Heart left ventricle (tissue), 16 donors: ENCODE data around the gene ZNF862. TPM values are rescaled to one million over a fixed set of nuclear protein-coding genes. Genes with fewer than 3 reads are reported as not detected.

Experiments
- ATAC-seq, 4 donors: fragments of 200-7000 bp; cut with Tn5 transposase; one replicate each; pipeline ENCODE4 v1.9.1; 2020 to 2022; ENCODE audit warnings: moderate library complexity in 4 of 4, mild to moderate bottlenecking in 3 of 4, moderate number of reproducible peaks in 1 of 4
- DNase-seq, 5 donors: peaks; one replicate each; pipeline ENCODE4 v3.0.0-alpha.2; 2020
- H3K27ac ChIP-seq, 12 donors: fragments of 200-600 bp; sonication (generic) in 4 of 12; one replicate each; pipeline versions ENCODE4 v1.5.0 to v1.8.0; 2016 to 2022; ENCODE audit warnings: mild to moderate bottlenecking in 2 of 12
- H3K27me3 ChIP-seq, 9 donors: fragments of 200-600 bp; sonication (generic) in 2 of 9; one replicate each; pipeline versions ENCODE4 v1.5.1 to v1.8.0; 2016 to 2022; ENCODE audit warnings: mild to moderate bottlenecking in 3 of 9
- H3K36me3 ChIP-seq, 9 donors: fragments of 200-600 bp; sonication (generic) in 2 of 9; one replicate each; pipeline versions ENCODE4 v1.5.0 to v1.8.0; 2018 to 2022; ENCODE audit warnings: mild to moderate bottlenecking in 2 of 9
- H3K4me1 ChIP-seq, 12 donors: fragments of 200-600 bp; sonication (generic) in 4 of 12; one replicate each; pipeline versions ENCODE4 v1.5.0 to v1.8.0; 2016 to 2022; ENCODE audit warnings: mild to moderate bottlenecking in 3 of 12
- H3K4me3 ChIP-seq, 12 donors: fragments of 200-600 bp; sonication (generic) in 4 of 12; one replicate each; pipeline versions ENCODE4 v1.5.0 to v1.8.0; 2017 to 2022; ENCODE audit warnings: mild to moderate bottlenecking in 9 of 12, moderate library complexity in 4 of 12
- H3K9me3 ChIP-seq, 12 donors: fragments of 200-600 bp; sonication (generic) in 4 of 12; one replicate each; pipeline versions ENCODE4 v1.5.0 to v1.8.0; 2016 to 2022; ENCODE audit warnings: mild to moderate bottlenecking in 1 of 12
- POLR2A ChIP-seq, 2 donors: fragments of 450-650 bp; IDR thresholded peaks; one replicate each; pipeline ENCODE4 v1.6.1; 2017; ENCODE audit warnings: antibody characterized with exemption in 2 of 2, mild to moderate bottlenecking in 2 of 2, moderate library complexity in 2 of 2
- WGBS, 4 donors: extraction: QIAGEN DNeasy Blood & Tissue Kit in 2 of 4; methylation state at CpG; one replicate each; pipeline versions ENCODE4 v1.1.5 to v1.1.7; 2013 to 2018; 5-methylcytosine and 5-hydroxymethylcytosine counted together
- intact Hi-C, 10 donors: fragments of 100-400 bp; cut with DNase I; formaldehyde crosslinking; loops; one replicate each; pipeline versions ENCODE4 v1.11.1 to v1.14.2; 2022
- long read RNA-seq, 3 donors: library from polyadenylated mRNA; unstranded; transcript quantifications; one replicate each; pipeline ENCODE4 v2.0.0, GENCODE V29; 2020 to 2021
- polyA plus RNA-seq, 2 donors: library from polyadenylated mRNA; stranded (reverse); fragments of 200-250 nt; gene quantifications; one replicate each; pipeline ENCODE4 v1.2.3, GENCODE V29; 2013
- total RNA-seq, 9 donors: library from RNA; depleted of rRNA in 2 of 9; stranded (reverse); fragments of >200 nt in 2 of 9; fragmentation: NEBNext Ultra II Directional in 3 of 9; extraction: Animal tissue kit (Norgen Biotek cat#: 25700) in 3 of 9; gene quantifications; one replicate each; pipeline versions ENCODE4 v1.1.0 to v1.2.4, GENCODE V29; 2016 to 2023
- TF ChIP-seq, protein P1 (sequence below), 12 donors: fragments of 200-600 bp; sonication (generic) in 4 of 12; IDR thresholded peaks; one replicate each; pipeline versions ENCODE4 v1.5.0 to v1.8.0; 2018 to 2022; ENCODE audit warnings: antibody characterized with exemption in 12 of 12, mild to moderate bottlenecking in 5 of 12
- donor health status: ischemic (EF 13 %, LVEDD 7.1; RV severe dilation, severe dysfunction).
- donor health status: healthy with polysubstance abuse.
- donor health status: DM: no; HTN: yes; CAD: no.
- donor health status: DM: no; HTN: no; CAD: no.
- donor health status: ischemic (EF 25% LVEDD 6.9; RV normal size, moderate dysfunction).
- donor health status: ischemic (EF 25% LVEDD 5.7; RV mildly dilated, moderate dysfunction).
- donor health status: healthy.
- donor health status: DM: yes; HTN: yes; CAD: no.
- donor health status: ischemic (EF 35%, LVEDD 5.7; RV mildly dilated, moderate dysfunction).
- donor health status: nonischemic (EF 11% LVEDD 7.7; RV severe dilation, severe dysfunction).
- donor health status: DM: yes; HTN: yes; CAD: no.
- donor health status: PGD.
- donor health status: ischemic (EF 29% LVEDD 5.4; RV normal size, mild dysfunction).
- donor health status: nonischemic (EF 23%, LVEDD 6.1; RV moderate dilation, normal function).

The ZNF862 gene
- total RNA-seq (10 to 100 TPM in 4 of 9 donors, 1 to 10 TPM in 5; 8.0 to 18.1 (median 9.8) TPM), polyA plus RNA-seq (1 to 10 TPM; 6.9 TPM)
- long read RNA-seq, donor 1, partial matches to known transcripts, result 5 of 20 reads
- long read RNA-seq, donor 1, other reads (novel, unspliced or antisense), result 15 of 20 reads
- long read RNA-seq, donor 2, partial matches to known transcripts, result 0 of 10 reads
- long read RNA-seq, donor 2, other reads (novel, unspliced or antisense), result 9 of 10 reads
- long read RNA-seq, donor 3, partial matches to known transcripts, result 5 of 20 reads
- long read RNA-seq, donor 3, other reads (novel, unspliced or antisense), result 14 of 20 reads

GRCh38 chr7:149838224-149838991 is at the start of gene ZNF862:
Gene ZNF862 (plus strand): TSS chr7:149838375. CDS start chr7:149838612, 237 bp downstream.
- H3K4me1 ChIP-seq, result peaks cover 0 to 17% (median 13%) of the 10 kb centered on the region in 12 donors
- H3K36me3 ChIP-seq, result no peaks in the 10 kb centered on the region
- no peaks in the 10 kb centered on the region for H3K9me3 ChIP-seq
- ATAC-seq, result peak; percentile 99 to 100 (median 99)
- 0 to 1% (median 0%) methylated on average over 62 to 86 of the region's 86 CpGs for WGBS, 4 donors
- TF ChIP-seq POLR2A (IDR thresholded peaks at IDR 0.05), result peak in 1 of 2 donors; percentile 95
- TF ChIP-seq, protein P1, sequence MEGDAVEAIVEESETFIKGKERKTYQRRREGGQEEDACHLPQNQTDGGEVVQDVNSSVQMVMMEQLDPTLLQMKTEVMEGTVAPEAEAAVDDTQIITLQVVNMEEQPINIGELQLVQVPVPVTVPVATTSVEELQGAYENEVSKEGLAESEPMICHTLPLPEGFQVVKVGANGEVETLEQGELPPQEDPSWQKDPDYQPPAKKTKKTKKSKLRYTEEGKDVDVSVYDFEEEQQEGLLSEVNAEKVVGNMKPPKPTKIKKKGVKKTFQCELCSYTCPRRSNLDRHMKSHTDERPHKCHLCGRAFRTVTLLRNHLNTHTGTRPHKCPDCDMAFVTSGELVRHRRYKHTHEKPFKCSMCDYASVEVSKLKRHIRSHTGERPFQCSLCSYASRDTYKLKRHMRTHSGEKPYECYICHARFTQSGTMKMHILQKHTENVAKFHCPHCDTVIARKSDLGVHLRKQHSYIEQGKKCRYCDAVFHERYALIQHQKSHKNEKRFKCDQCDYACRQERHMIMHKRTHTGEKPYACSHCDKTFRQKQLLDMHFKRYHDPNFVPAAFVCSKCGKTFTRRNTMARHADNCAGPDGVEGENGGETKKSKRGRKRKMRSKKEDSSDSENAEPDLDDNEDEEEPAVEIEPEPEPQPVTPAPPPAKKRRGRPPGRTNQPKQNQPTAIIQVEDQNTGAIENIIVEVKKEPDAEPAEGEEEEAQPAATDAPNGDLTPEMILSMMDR (IDR thresholded peaks at IDR 0.05), result peak in 1 of 12 donors; percentile 22
- H3K27ac ChIP-seq, result peak within 1 kb of the TSS in 11 of 12 donors; percentile 79 to 96 (median 91)
- intact Hi-C loops, result loop anchor here in 7 of 10 donors (2.0 to 10.0 kb wide), 8 partner anchors 34 to 554 kb away; partner anchors contain the start of genes ATP6V0E2 (in 4 of the 7) and ZNF467 (in 4 of the 7)
- peak within 1 kb of the TSS; percentile 65 to 100 (median 90) for H3K4me3 ChIP-seq
- no peaks in the 10 kb centered on the region for H3K27me3 ChIP-seq
- peak; percentile 98 to 99 (median 99) for DNase-seq

DNA sequence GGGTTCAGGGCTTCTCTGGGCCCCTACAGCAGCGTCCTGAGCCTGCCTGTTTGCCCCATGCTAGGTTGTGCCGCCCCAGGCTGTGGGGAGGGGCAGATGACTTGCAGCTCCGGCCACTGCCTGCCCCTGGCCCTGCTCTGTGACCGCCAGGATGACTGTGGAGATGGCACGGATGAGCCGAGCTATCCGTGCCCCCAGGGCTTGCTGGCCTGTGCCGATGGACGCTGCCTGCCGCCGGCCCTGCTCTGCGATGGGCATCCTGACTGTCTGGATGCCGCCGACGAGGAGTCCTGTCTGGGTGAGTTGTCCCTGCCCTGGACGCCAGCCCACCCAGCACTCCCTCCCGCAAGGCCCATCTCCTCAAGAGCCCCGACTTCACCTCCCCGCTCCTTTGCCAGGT is 49.1 kb upstream of the ZNF862 start:
- H3K36me3 ChIP-seq, result no peaks in the 10 kb centered on the region
- 85 to 100% (median 89%) methylated on average over 1 to 19 of the region's 19 CpGs for WGBS, 4 donors
- H3K4me1 ChIP-seq, result peaks cover 0 to 20% (median 6%) of the 10 kb centered on the region in 12 donors
- no peak for TF ChIP-seq POLR2A (IDR thresholded peaks at IDR 0.05)
- TF ChIP-seq, protein P1 (IDR thresholded peaks at IDR 0.05), result no peak
- H3K27me3 ChIP-seq, result peaks cover 3 to 47% (median 28%) of the 10 kb centered on the region in 9 donors
- no peaks in the 10 kb centered on the region for H3K9me3 ChIP-seq
- H3K4me3 ChIP-seq, result no peak overlapping the region
- no peak overlapping the region for H3K27ac ChIP-seq
- ATAC-seq (no peak), DNase-seq (no peak)
- intact Hi-C loops, result no loop called here

GRCh38 chr7:149790146-149790548 is 48.0 kb upstream of the ZNF862 start:
- no peak for TF ChIP-seq POLR2A (IDR thresholded peaks at IDR 0.05)
- TF ChIP-seq, protein P1 (IDR thresholded peaks at IDR 0.05), result peak; percentile 33 to 66 (median 47)
- Histone ChIP-seq H3K4me1 (peaks cover 0 to 20% (median 6%) of the 10 kb centered on the region in 12 donors), H3K9me3 (no peaks in the 10 kb centered on the region), H3K27me3 (peaks cover 3 to 47% (median 28%) of the 10 kb centered on the region in 9 donors), H3K27ac (no peak overlapping the region), H3K36me3 (no peaks in the 10 kb centered on the region), H3K4me3 (peak overlapping the region in 3 of 12 donors; percentile 8 to 18 (median 11))
- intact Hi-C loops, result no loop called here
- 4 to 5% (median 4%) methylated on average over 28 to 56 of the region's 56 CpGs for WGBS, 4 donors
- DNase-seq, result peak in 4 of 5 donors; percentile 47 to 61 (median 54)
- peak in 1 of 4 donors; percentile 52 for ATAC-seq
